A549 (cell line): ENCODE data around the gene SGSH. TPM values are rescaled to one million over a fixed set of nuclear protein-coding genes. Genes with fewer than 3 reads are reported as not detected.

ENCODE experiments used
- ATAC-seq, 2 experiments: fragments of 200-7000 bp in 1 of 2; fragments of >200 bp in 1 of 2; cut with Nextera tagmentation in 1 of 2; cut with Tn5 transposase in 1 of 2; 3 replicates each; pipeline versions ENCODE4 v1.8.0 to v1.9.1; 2018 to 2020; ENCODE audit warnings: mild to moderate bottlenecking in 1 of 2, moderate library complexity in 1 of 2
- CTCF ChIA-PET: fragments of 300-600 bp; sonication (Branson Sonifier 250); formaldehyde crosslinking; extraction: SDS; loops from one replicate; lab custom pipeline; 2021; ENCODE audit warnings: antibody characterized with exemption, inconsistent platforms; lab: Yijun Ruan, JAX
- POLR2A ChIA-PET: fragments of 350-600 bp; formaldehyde crosslinking; extraction: SDS; loops from one replicate; lab custom pipeline; 2021; ENCODE audit warnings: antibody characterized with exemption, inconsistent platforms; lab: Yijun Ruan, JAX
- DNase-seq, 2 experiments: peaks; one replicate each; pipeline versions ENCODE4 v3.0.0 to v3.0.0-alpha.2; 2011 to 2016; ENCODE audit warnings: low read depth in 1 of 2, low spot score in 1 of 2
- FAIRE-seq: peaks from 2 replicates; lab custom pipeline; 2011; peaks lifted over from hg19 to GRCh38; lab: Jason Lieb, UNC
- H3K27ac ChIP-seq, 2 experiments: fragments of >200 bp; sonication (Bioruptor Twin); formaldehyde crosslinking; 3 replicates each; pipeline ENCODE4 v1.5.1; 2016 to 2017
- H3K4me1 ChIP-seq: fragments of >200 bp; sonication (Bioruptor Twin); formaldehyde crosslinking; 3 replicates; pipeline ENCODE4 v1.6.1; 2016
- H3K4me2 ChIP-seq: fragments of >200 bp; sonication (Bioruptor Twin); formaldehyde crosslinking; 3 replicates; pipeline ENCODE4 v1.6.1; 2016
- H3K4me3 ChIP-seq: fragments of >200 bp; sonication (Bioruptor Twin); formaldehyde crosslinking; 3 replicates; pipeline ENCODE4 v1.5.1; 2016
- H3K9me3 ChIP-seq: fragments of >200 bp; sonication (Bioruptor Twin); formaldehyde crosslinking; 3 replicates; pipeline ENCODE4 v1.6.1; 2016
- ATOH8 ChIP-seq: fragments of 250-450 bp; sonication (Bioruptor Pico); IDR thresholded peaks from 2 replicates; pipeline ENCODE4 v1.5.0; 2020; ENCODE audit warnings: low read depth, mild to moderate bottlenecking, moderate library complexity
- CBX2 ChIP-seq: fragments of 200-600 bp; sonication (generic); IDR thresholded peaks from 2 replicates; pipeline ENCODE4 v1.6.1; 2016; ENCODE audit warnings: low read depth, mild to moderate bottlenecking, borderline replicate concordance
- CBX8 ChIP-seq: fragments of 200-600 bp; sonication (generic); IDR thresholded peaks from 2 replicates; pipeline ENCODE4 v1.6.1; 2016
- CEBPB ChIP-seq, 2 experiments: fragments of >200 bp in 1 of 2; sonication (Bioruptor Twin) in 1 of 2; formaldehyde crosslinking in 1 of 2; IDR thresholded peaks; 2 replicates each; pipeline ENCODE4 v1.6.1; 2012 to 2016
- CHD2 ChIP-seq: fragments of 150-350 bp; IDR thresholded peaks from 2 replicates; pipeline ENCODE4 v1.6.1; 2014; ENCODE audit warnings: low read length; ENCODE audit not compliant: partially characterized antibody
- CTCF ChIP-seq: fragments of >200 bp; sonication (Bioruptor Twin); formaldehyde crosslinking; IDR thresholded peaks from 3 replicates; pipeline ENCODE4 v1.5.1; 2016
- E2F6 ChIP-seq: IDR thresholded peaks from 2 replicates; pipeline ENCODE4 v1.6.1; 2012; ENCODE audit warnings: low read depth, borderline replicate concordance
- EHMT2 ChIP-seq: fragments of 200-600 bp; sonication (generic); IDR thresholded peaks from 2 replicates; pipeline ENCODE4 v1.6.1; 2016; ENCODE audit warnings: antibody characterized with exemption, low read depth, mild to moderate bottlenecking, moderate library complexity
- FOXS1 ChIP-seq: fragments of 250-450 bp; sonication (Bioruptor Pico); IDR thresholded peaks from 2 replicates; pipeline ENCODE4 v1.5.0; 2020; ENCODE audit warnings: mild to moderate bottlenecking, moderate library complexity
- HES2 ChIP-seq: fragments of >200 bp; sonication (Bioruptor Twin); formaldehyde crosslinking; IDR thresholded peaks from 2 replicates; pipeline ENCODE4 v1.6.1; 2016
- HEYL ChIP-seq: fragments of 250-450 bp; sonication (Bioruptor Pico); IDR thresholded peaks from 2 replicates; pipeline ENCODE4 v1.8.0; 2021; ENCODE audit warnings: mild to moderate bottlenecking, moderate library complexity
- HMGXB4 ChIP-seq: fragments of 250-450 bp; sonication (Bioruptor Pico); IDR thresholded peaks from 2 replicates; pipeline ENCODE4 v1.5.0; 2021; ENCODE audit warnings: mild to moderate bottlenecking, moderate library complexity, borderline replicate concordance
- HOXB13 ChIP-seq: fragments of 250-450 bp; sonication (Bioruptor Pico); IDR thresholded peaks from 2 replicates; pipeline ENCODE4 v1.5.0; 2020; ENCODE audit warnings: low read depth, mild to moderate bottlenecking, moderate library complexity
- JUN ChIP-seq, 2 experiments: fragments of >200 bp; sonication (Bioruptor Twin); formaldehyde crosslinking; IDR thresholded peaks; 2 replicates in 1 of 2; 3 replicates in 1 of 2; pipeline ENCODE4 v1.6.1; 2016 to 2017
- MAX ChIP-seq: IDR thresholded peaks from 2 replicates; pipeline ENCODE4 v1.6.1; 2012
- MYC ChIP-seq: IDR thresholded peaks from 2 replicates; pipeline ENCODE4 v1.6.1; 2012; ENCODE audit warnings: mild to moderate bottlenecking, inconsistent platforms, low read length, improper control_type of control experiment, borderline replicate concordance
- PHF8 ChIP-seq: fragments of 200-600 bp; sonication (generic); IDR thresholded peaks from 2 replicates; pipeline ENCODE4 v1.6.1; 2016; ENCODE audit warnings: low read depth, mild to moderate bottlenecking, antibody characterized with exemption, moderate library complexity, borderline replicate concordance
- POLR2A ChIP-seq: IDR thresholded peaks from 2 replicates; pipeline ENCODE4 v1.6.1; 2012; ENCODE audit warnings: mild to moderate bottlenecking, low read length
- REST ChIP-seq: fragments of 200-600 bp; sonication (generic); IDR thresholded peaks from 2 replicates; pipeline ENCODE4 v1.6.1; 2016; ENCODE audit warnings: antibody characterized with exemption, mild to moderate bottlenecking, moderate library complexity
- RFX5 ChIP-seq: fragments of 450-650 bp; IDR thresholded peaks from 2 replicates; pipeline ENCODE4 v1.7.1; 2014; ENCODE audit warnings: antibody characterized with exemption, mild to moderate bottlenecking, moderate library complexity
- RNF2 ChIP-seq: fragments of 200-600 bp; sonication (generic); IDR thresholded peaks from 2 replicates; pipeline ENCODE4 v1.6.1; 2016; ENCODE audit warnings: low read depth, mild to moderate bottlenecking, antibody characterized with exemption, moderate library complexity, borderline replicate concordance
- SMC3 ChIP-seq: fragments of >200 bp; sonication (Bioruptor Twin); formaldehyde crosslinking; IDR thresholded peaks from 3 replicates; pipeline ENCODE4 v1.6.1; 2018; ENCODE audit warnings: inconsistent platforms
- TFCP2L1 ChIP-seq: fragments of 250-450 bp; sonication (Bioruptor Pico); IDR thresholded peaks from 2 replicates; pipeline ENCODE4 v1.5.0; 2021; ENCODE audit warnings: mild to moderate bottlenecking
- USF2 ChIP-seq: fragments of 450-650 bp; IDR thresholded peaks from 2 replicates; pipeline ENCODE4 v1.6.1; 2014; ENCODE audit warnings: antibody characterized with exemption
- ZC3H11A ChIP-seq: fragments of 450-650 bp; IDR thresholded peaks from 2 replicates; pipeline ENCODE4 v1.6.1; 2014; ENCODE audit warnings: antibody characterized with exemption, mild to moderate bottlenecking
- ZNF302 ChIP-seq: fragments of 250-450 bp; sonication (Bioruptor Pico); IDR thresholded peaks from 2 replicates; pipeline ENCODE4 v1.9.0; 2021; ENCODE audit warnings: inconsistent platforms, mild to moderate bottlenecking, moderate library complexity
- WGBS: methylation state at CpG from one replicate; pipeline ENCODE4 v1.1.6; 2017; ENCODE audit errors: missing lambda C conversion rate; 5-methylcytosine and 5-hydroxymethylcytosine counted together
- polyA plus RNA-seq, 4 experiments: library from polyadenylated mRNA; depleted of rRNA in 3 of 4; stranded (reverse); fragments of >200 nt; fragmentation: RNase III in 1 of 4; extraction: RNeasy Plus Mini Kit Qiagen cat#74134 plus additional on column Dnase treatment in 1 of 4; gene quantifications; 2 replicates in 3 of 4; 3 replicates in 1 of 4; pipeline ENCODE4 v1.2.3, GENCODE V29; 2011 to 2017

Gene SGSH
- polyA plus RNA-seq, 2 of the 4 experiments (the other 2 are of a cell fraction) = 14.5 to 24.7 TPM

GRCh38 chr17:80202197-80202596, 17.9 kb downstream of the SGSH start:
- H3K27ac ChIP-seq = no peak overlapping the region
- 95% methylated on average over 17 of the region's 17 CpGs for WGBS
- ChIA-PET CTCF (interaction anchor here (0.8 to 2.5 kb wide), 5 partner anchors 10 to 101 kb away, joined by 3 to 12 read pairs (median 6); partner anchors contain the start of gene GAA), POLR2A (no interaction called here)
- no peak for FAIRE-seq
- no peak for TF ChIP-seq HEYL (CRISPR knock-in tag)
- TF ChIP-seq REST = no peak
- TF ChIP-seq EHMT2 = no peak
- no peak for TF ChIP-seq ZNF302 (CRISPR knock-in tag)
- TF ChIP-seq E2F6 = no peak
- TF ChIP-seq POLR2A = no peak
- no peak for TF ChIP-seq CBX8
- no peak for TF ChIP-seq PHF8
- TF ChIP-seq CEBPB (IDR thresholded peaks at IDR 0.05) = no peak
- no peak for TF ChIP-seq ATOH8 (CRISPR knock-in tag)
- TF ChIP-seq USF2 = no peak
- TF ChIP-seq JUN (IDR thresholded peaks at IDR 0.05) = no peak
- TF ChIP-seq CHD2 = no peak
- TF ChIP-seq HMGXB4 (CRISPR knock-in tag) = no peak
- no peak for TF ChIP-seq TFCP2L1 (CRISPR knock-in tag)
- TF ChIP-seq RFX5 = no peak
- TF ChIP-seq MYC = no peak
- no peak for TF ChIP-seq CBX2
- no peak for TF ChIP-seq ZC3H11A
- TF ChIP-seq, all 56 proteins: peak for 0
- ATAC-seq (no peak), DNase-seq (no peak)
- H3K4me2 ChIP-seq = no peak overlapping the region
- H3K4me1 ChIP-seq = peaks cover 6% of the 10 kb centered on the region; the same call in 2 of the 3 replicates
- no peaks in the 10 kb centered on the region for H3K9me3 ChIP-seq
- H3K4me3 ChIP-seq = no peak overlapping the region

GRCh38 chr17:80201446-80201845, 18.7 kb downstream of the SGSH start:
- ChIA-PET CTCF (interaction anchor here (0.6 to 1.9 kb wide), 4 partner anchors 9 to 92 kb away, joined by 3 to 6 read pairs (median 3); no protein-coding TSS in a partner anchor), POLR2A (no interaction called here)
- H3K4me2 ChIP-seq = no peak overlapping the region
- DNase-seq (no peak), FAIRE-seq (no peak), ATAC-seq (no peak)
- H3K4me1 ChIP-seq = peaks cover 6% of the 10 kb centered on the region; the same call in 2 of the 3 replicates
- no peak overlapping the region for H3K27ac ChIP-seq
- H3K4me3 ChIP-seq = no peak overlapping the region
- no peaks in the 10 kb centered on the region for H3K9me3 ChIP-seq
- 92% methylated on average over 14 of the region's 15 CpGs for WGBS
- no peak for TF ChIP-seq FOXS1 (CRISPR knock-in tag)
- no peak for TF ChIP-seq SMC3
- TF ChIP-seq CTCF = no peak
- TF ChIP-seq RNF2 = no peak
- TF ChIP-seq HOXB13 (CRISPR knock-in tag) = no peak
- TF ChIP-seq MAX = no peak
- TF ChIP-seq HES2 = no peak
